OCI-LY7 (cell line): Measurements from ENCODE around the gene THRB. TPM values are rescaled to one million over a fixed set of nuclear protein-coding genes. Genes with fewer than 3 reads are reported as not detected.

Source experiments
- BruUV-seq: library from RNA; stranded (reverse); fragments of 400-500 nt; replicated peaks from 2 replicates; lab custom pipeline; 2021; lab: Mats Ljungman, UMichigan
- CTCF ChIA-PET: fragments of 300-600 bp; sonication (Branson Sonifier 250); formaldehyde crosslinking; loops from one replicate; lab custom pipeline; 2022; ENCODE audit warnings: antibody characterized with exemption; ENCODE audit not compliant: unreplicated experiment; lab: Charles Lee
- POLR2A ChIA-PET: fragments of 300-600 bp; sonication (Branson Sonifier 250); formaldehyde crosslinking; loops from one replicate; lab custom pipeline; 2022; ENCODE audit warnings: antibody characterized with exemption; lab: Charles Lee
- DNase-seq: peaks from one replicate; pipeline ENCODE4 v3.0.0-alpha.2; 2015; ENCODE audit warnings: low spot score
- H2AFZ ChIP-seq: fragments of 200-600 bp; sonication (generic), shearing (Covaris generic); 2 replicates; pipeline ENCODE4 v1.6.1; 2014; ENCODE audit warnings: mild to moderate bottlenecking, antibody characterized with exemption, low read length, moderate library complexity
- H3K27ac ChIP-seq: fragments of 200-600 bp; sonication (generic); 2 replicates; pipeline ENCODE4 v1.5.1; 2014; ENCODE audit warnings: mixed run types, low read depth, mild to moderate bottlenecking, moderate library complexity, low read length, inconsistent platforms; ENCODE audit not compliant: poor library complexity, severe bottlenecking
- H3K36me3 ChIP-seq: fragments of 200-600 bp; sonication (generic); 2 replicates; pipeline ENCODE4 v1.6.1; 2014; ENCODE audit warnings: mild to moderate bottlenecking, antibody characterized with exemption, low read length, moderate library complexity, mixed read lengths; ENCODE audit not compliant: insufficient read depth
- H3K4me1 ChIP-seq: fragments of 200-600 bp; sonication (generic); 2 replicates; pipeline ENCODE4 v1.5.1; 2014; ENCODE audit warnings: mild to moderate bottlenecking, low read length; ENCODE audit not compliant: insufficient read depth, poor library complexity, severe bottlenecking
- H3K4me2 ChIP-seq: fragments of 200-600 bp; sonication (generic); 2 replicates; pipeline ENCODE4 v1.6.1; 2014; ENCODE audit warnings: mild to moderate bottlenecking, low read length
- H3K4me3 ChIP-seq: fragments of 200-600 bp; sonication (generic); 2 replicates; pipeline ENCODE4 v1.5.1; 2014; ENCODE audit warnings: mild to moderate bottlenecking, low read depth, low read length; ENCODE audit not compliant: poor library complexity, severe bottlenecking
- H3K79me2 ChIP-seq: fragments of 200-600 bp; sonication (generic); 2 replicates; pipeline ENCODE4 v1.6.1; 2016; ENCODE audit warnings: low read depth, mild to moderate bottlenecking, low read length, moderate library complexity, mixed read lengths; ENCODE audit not compliant: insufficient read depth
- H3K9me2 ChIP-seq: fragments of 200-600 bp; sonication (generic); 2 replicates; pipeline ENCODE4 v1.6.1; 2016; ENCODE audit warnings: mild to moderate bottlenecking, low read length, mixed read lengths; ENCODE audit not compliant: insufficient read depth
- H3K9me3 ChIP-seq: fragments of 200-600 bp; sonication (generic); 2 replicates; pipeline ENCODE4 v1.6.1; 2014; ENCODE audit warnings: mild to moderate bottlenecking, mixed run types, low read length, mixed read lengths
- H4K20me1 ChIP-seq: fragments of 200-600 bp; sonication (generic); 2 replicates; pipeline ENCODE4 v1.6.1; 2014; ENCODE audit warnings: mild to moderate bottlenecking, antibody characterized with exemption, low read length, moderate library complexity, mixed read lengths; ENCODE audit not compliant: insufficient read depth
- EZH2phosphoT487 ChIP-seq: fragments of 200-600 bp; sonication (generic); IDR thresholded peaks from 2 replicates; pipeline ENCODE4 v1.6.1; 2018; ENCODE audit warnings: low read depth, borderline replicate concordance, mild to moderate bottlenecking, mixed run types, antibody characterized with exemption, low read length, moderate library complexity, mixed read lengths
- intact Hi-C: fragments of 100-400 bp; cut with micrococcal nuclease; formaldehyde crosslinking; loops from one replicate; pipeline ENCODE4 v1.10.0; 2022; ENCODE audit not compliant: unreplicated experiment
- total RNA-seq, 2 experiments: library from RNA; depleted of rRNA in 1 of 2; stranded (reverse); fragments of >200 nt in 1 of 2; shearing (Covaris generic) in 1 of 2; gene quantifications; 2 replicates each; pipeline ENCODE4 v1.2.3, GENCODE V29; 2014 to 2022
- TF ChIP-seq, protein P1 (sequence below): fragments of 200-600 bp; sonication (generic); conservative IDR thresholded peaks from 2 replicates; pipeline ENCODE4 v1.5.1; 2014; ENCODE audit warnings: mild to moderate bottlenecking, antibody characterized with exemption, low read length, moderate library complexity, mixed read lengths

THRB gene
- total RNA-seq, 2 experiments from 2014 or later, result not detected

DNA sequence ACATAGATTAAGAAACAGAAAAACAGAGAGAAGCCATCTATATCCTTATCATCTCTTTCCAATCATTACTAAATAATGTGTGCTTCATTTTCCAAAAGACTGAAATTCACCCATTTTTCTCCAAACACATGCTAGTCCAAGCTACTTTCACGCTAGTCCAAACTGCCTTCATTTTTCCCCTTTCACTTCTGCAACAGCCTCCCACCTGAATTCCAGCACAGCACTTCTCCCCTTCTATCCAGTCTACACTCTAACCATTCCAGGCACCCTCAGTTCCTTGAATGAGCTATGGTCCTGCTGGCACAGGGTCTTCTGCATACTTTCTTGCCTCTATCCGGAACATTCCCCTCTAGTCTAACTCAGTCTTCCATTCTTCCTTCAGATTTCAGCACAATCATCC is 112.0 kb downstream of the THRB start:
- H4K20me1 ChIP-seq, result no peaks in the 10 kb centered on the region
- no peaks in the 10 kb centered on the region for H3K79me2 ChIP-seq
- intact Hi-C loops, result no loop called here
- H3K36me3 ChIP-seq, result no peaks in the 10 kb centered on the region
- no peak for DNase-seq
- no peak overlapping the region for H2AFZ ChIP-seq
- no peaks in the 10 kb centered on the region for H3K9me2 ChIP-seq
- no peak overlapping the region for H3K27ac ChIP-seq
- H3K4me3 ChIP-seq, result no peak overlapping the region
- ChIA-PET CTCF (no interaction called here), POLR2A (no interaction called here)
- H3K9me3 ChIP-seq, result no peaks in the 10 kb centered on the region
- TF ChIP-seq EZH2phosphoT487, result no peak
- TF ChIP-seq, protein P1, sequence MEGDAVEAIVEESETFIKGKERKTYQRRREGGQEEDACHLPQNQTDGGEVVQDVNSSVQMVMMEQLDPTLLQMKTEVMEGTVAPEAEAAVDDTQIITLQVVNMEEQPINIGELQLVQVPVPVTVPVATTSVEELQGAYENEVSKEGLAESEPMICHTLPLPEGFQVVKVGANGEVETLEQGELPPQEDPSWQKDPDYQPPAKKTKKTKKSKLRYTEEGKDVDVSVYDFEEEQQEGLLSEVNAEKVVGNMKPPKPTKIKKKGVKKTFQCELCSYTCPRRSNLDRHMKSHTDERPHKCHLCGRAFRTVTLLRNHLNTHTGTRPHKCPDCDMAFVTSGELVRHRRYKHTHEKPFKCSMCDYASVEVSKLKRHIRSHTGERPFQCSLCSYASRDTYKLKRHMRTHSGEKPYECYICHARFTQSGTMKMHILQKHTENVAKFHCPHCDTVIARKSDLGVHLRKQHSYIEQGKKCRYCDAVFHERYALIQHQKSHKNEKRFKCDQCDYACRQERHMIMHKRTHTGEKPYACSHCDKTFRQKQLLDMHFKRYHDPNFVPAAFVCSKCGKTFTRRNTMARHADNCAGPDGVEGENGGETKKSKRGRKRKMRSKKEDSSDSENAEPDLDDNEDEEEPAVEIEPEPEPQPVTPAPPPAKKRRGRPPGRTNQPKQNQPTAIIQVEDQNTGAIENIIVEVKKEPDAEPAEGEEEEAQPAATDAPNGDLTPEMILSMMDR, result no peak
- no peak overlapping the region for H3K4me2 ChIP-seq
- no TSS peak for BruUV-seq
- no peaks in the 10 kb centered on the region for H3K4me1 ChIP-seq

DNA sequence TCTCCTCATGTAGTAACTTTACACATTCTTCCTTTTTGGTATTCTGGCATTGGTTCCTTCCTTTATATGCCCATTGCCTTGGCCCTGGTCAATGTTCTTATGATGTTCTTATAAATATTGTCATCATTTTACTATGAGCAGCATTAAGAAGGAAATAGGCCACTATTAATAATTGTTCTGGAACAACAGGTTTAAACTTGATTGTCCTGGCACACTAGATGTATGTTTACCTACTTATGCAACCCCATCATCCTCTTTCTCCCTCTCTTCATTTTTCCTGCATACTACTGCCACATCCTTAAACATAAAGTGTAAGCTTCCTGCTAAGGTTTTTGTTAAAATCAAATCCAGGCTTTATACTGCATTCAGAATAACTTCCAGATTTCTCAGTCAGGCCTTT is 114.7 kb downstream of the THRB start:
- Histone ChIP-seq H3K36me3 (no peaks in the 10 kb centered on the region), H3K4me2 (no peak overlapping the region), H3K79me2 (no peaks in the 10 kb centered on the region), H4K20me1 (no peaks in the 10 kb centered on the region), H2AFZ (no peak overlapping the region), H3K9me3 (no peaks in the 10 kb centered on the region), H3K4me3 (no peak overlapping the region), H3K4me1 (no peaks in the 10 kb centered on the region), H3K27ac (no peak overlapping the region), H3K9me2 (no peaks in the 10 kb centered on the region)
- intact Hi-C loops, result no loop called here
- ChIA-PET POLR2A (interaction anchor here (0.6 kb wide), 1 partner anchor 39 kb away, joined by 3 read pairs; no protein-coding TSS in a partner anchor), CTCF (no interaction called here)
- BruUV-seq, result no TSS peak
- DNase-seq, result no peak
- TF ChIP-seq, protein P1, result no peak

DNA sequence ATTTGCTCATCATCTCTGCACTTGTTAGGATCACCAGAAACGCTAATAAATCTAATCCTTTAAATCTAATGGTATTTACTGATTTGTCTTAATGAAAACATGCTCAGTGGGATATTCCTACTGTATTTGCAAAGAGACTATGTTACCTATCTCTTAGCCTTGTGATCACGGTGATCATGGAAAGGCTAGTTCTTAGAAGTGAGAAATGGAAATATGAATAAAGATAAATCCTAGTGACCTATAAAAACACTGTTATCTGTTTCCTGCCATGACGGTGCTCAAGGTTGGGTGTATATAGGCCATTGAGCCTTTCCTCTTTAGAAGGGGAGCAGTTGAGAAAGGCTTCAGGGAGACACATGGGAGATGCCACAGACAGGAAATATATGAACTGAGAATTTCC is 116.3 kb downstream of the THRB start:
- Histone ChIP-seq H3K4me1 (no peaks in the 10 kb centered on the region), H2AFZ (no peak overlapping the region), H3K27ac (no peak overlapping the region), H3K79me2 (no peaks in the 10 kb centered on the region), H3K4me2 (no peak overlapping the region), H3K9me2 (no peaks in the 10 kb centered on the region), H3K4me3 (no peak overlapping the region), H4K20me1 (no peaks in the 10 kb centered on the region), H3K9me3 (no peaks in the 10 kb centered on the region), H3K36me3 (no peaks in the 10 kb centered on the region)
- TF ChIP-seq, protein P1, result no peak
- no peak for TF ChIP-seq EZH2phosphoT487
- intact Hi-C loops, result no loop called here
- DNase-seq, result no peak
- no TSS peak for BruUV-seq
- ChIA-PET POLR2A (no interaction called here), CTCF (no interaction called here)
